ENCODE data around the gene CRB1.

DNA sequence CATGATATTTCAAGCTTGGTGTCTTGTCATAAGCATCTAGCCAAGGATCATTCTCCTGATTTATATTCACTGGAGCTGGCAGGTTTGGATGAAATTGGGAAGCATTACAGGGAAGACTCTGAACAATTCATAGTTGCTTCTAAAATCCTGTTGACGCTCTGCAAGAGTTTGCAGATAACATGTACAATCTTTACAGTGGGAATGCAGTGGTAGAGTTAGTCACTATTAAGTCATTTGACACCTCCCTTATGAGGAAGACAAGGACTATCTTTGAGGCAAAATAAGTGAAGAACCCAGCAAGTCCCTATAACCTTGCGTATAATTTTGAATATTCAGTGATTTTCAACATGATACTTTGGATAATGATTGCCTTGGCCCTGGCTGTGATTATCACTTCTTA, 45.3 kb upstream of the CRB1 start:
- TF ChIP-seq, protein P1, sequence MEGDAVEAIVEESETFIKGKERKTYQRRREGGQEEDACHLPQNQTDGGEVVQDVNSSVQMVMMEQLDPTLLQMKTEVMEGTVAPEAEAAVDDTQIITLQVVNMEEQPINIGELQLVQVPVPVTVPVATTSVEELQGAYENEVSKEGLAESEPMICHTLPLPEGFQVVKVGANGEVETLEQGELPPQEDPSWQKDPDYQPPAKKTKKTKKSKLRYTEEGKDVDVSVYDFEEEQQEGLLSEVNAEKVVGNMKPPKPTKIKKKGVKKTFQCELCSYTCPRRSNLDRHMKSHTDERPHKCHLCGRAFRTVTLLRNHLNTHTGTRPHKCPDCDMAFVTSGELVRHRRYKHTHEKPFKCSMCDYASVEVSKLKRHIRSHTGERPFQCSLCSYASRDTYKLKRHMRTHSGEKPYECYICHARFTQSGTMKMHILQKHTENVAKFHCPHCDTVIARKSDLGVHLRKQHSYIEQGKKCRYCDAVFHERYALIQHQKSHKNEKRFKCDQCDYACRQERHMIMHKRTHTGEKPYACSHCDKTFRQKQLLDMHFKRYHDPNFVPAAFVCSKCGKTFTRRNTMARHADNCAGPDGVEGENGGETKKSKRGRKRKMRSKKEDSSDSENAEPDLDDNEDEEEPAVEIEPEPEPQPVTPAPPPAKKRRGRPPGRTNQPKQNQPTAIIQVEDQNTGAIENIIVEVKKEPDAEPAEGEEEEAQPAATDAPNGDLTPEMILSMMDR (IDR thresholded peaks at IDR 0.05; ENCODE audit: low read length): no peak
- TF ChIP-seq EZH2 (IDR thresholded peaks at IDR 0.05; ENCODE audit: borderline replicate concordance, low read length): no peak

Data from OCI-LY1 (cell line).